ENCODE results near the gene GABRD.
"Not testable (repeated sequence)": the region's sequence is repeated elsewhere in the genome, so short reads cannot be mapped to it uniquely, and the experiment has no call there.

Gene GABRD

DNA sequence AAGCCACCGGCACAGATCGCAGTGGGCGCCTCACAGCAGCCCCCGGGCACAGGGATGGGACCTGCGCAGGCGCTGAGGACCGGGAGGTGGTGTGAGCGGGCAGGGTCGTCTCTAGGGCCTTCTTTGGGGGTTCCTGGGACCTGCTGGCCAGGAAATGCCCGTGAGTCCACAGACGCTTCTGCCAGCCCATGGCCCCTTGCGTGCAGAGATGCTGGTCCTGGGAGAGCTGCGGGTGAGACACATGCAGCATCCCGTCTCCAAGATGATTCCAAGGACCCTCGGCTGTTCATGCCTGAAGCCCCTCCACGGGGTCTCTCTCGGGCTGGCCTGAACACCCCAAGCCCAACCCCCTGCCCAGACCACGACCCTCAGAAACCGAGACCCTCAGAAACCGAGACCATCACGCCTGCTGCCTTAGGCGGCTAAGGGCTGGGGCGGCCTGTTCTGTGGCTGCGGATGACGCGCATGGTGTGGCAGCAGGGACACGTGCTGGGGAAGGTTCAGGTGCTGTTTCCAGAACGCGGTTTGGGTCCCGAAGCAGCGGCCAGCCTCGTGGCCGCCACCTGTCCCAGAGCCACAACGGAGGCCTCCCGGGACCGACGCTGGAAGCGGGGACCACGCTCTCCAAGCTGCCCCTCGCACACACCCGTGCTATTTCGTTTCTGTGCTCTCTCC, 38.5 kb upstream of the GABRD start:
- TF ChIP-seq, protein P1, sequence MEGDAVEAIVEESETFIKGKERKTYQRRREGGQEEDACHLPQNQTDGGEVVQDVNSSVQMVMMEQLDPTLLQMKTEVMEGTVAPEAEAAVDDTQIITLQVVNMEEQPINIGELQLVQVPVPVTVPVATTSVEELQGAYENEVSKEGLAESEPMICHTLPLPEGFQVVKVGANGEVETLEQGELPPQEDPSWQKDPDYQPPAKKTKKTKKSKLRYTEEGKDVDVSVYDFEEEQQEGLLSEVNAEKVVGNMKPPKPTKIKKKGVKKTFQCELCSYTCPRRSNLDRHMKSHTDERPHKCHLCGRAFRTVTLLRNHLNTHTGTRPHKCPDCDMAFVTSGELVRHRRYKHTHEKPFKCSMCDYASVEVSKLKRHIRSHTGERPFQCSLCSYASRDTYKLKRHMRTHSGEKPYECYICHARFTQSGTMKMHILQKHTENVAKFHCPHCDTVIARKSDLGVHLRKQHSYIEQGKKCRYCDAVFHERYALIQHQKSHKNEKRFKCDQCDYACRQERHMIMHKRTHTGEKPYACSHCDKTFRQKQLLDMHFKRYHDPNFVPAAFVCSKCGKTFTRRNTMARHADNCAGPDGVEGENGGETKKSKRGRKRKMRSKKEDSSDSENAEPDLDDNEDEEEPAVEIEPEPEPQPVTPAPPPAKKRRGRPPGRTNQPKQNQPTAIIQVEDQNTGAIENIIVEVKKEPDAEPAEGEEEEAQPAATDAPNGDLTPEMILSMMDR (conservative IDR thresholded peaks at IDR 0.05; ENCODE audit: low read depth, low read length): no peak
- no peak for DNase-seq (ENCODE audit: low read depth)
- H3K4me3 ChIP-seq (ENCODE audit: low read depth, low read length): no peak overlapping the region

DNA sequence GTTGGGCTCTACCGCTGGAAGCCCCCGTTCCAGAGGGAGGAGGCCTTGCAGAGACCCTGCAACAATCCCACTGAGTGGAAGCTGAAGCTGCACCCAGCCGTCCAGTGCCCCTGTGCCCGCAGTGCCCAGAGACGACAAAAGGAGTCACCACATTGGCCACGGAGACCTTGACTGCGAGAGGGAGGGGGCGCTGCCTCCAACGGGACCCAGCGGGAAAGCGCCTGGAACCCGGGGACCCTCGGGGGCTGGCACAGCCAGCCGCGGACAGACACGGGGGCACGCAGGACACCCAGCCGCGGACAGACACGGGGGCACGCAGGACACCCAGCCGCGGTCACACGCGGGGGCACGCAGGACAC, 38.0 kb upstream of the GABRD start:
- H3K4me3 ChIP-seq (ENCODE audit: low read depth, low read length): no peak overlapping the region
- TF ChIP-seq, protein P1 (conservative IDR thresholded peaks at IDR 0.05; ENCODE audit: low read depth, low read length): no peak
- no peak for DNase-seq (ENCODE audit: low read depth)

DNA sequence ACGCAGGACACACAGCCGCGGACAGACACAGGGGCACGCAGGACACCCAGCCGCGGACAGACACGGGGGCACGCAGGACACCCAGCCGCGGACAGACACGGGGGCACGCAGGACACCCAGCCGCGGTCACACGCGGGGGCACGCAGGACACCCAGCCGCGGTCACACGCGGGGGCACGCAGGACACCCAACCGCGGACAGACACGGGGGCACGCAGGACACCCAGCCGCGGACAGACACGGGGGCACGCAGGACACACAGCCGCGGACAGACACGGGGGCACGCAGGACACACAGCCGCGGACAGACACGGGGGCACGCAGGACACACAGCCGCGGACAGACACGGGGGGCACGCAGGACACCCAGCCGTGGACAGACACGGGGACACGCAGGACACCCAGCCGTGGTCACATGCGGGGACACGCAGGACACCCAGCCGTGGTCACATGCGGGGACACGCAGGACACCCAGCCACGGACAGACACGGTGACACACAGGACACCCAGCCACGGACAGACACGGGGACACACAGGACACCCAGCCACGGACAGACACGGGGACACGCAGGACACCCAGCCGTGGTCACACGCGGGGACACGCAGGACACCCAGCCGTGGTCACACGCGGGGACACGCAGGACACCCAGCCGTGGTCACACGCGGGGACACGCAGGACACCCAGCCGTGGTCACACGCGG, 37.4 kb upstream of the GABRD start:
- DNase-seq (ENCODE audit: low read depth); H3K4me3 ChIP-seq (ENCODE audit: low read depth, low read length): not testable (repeated sequence)

DNA sequence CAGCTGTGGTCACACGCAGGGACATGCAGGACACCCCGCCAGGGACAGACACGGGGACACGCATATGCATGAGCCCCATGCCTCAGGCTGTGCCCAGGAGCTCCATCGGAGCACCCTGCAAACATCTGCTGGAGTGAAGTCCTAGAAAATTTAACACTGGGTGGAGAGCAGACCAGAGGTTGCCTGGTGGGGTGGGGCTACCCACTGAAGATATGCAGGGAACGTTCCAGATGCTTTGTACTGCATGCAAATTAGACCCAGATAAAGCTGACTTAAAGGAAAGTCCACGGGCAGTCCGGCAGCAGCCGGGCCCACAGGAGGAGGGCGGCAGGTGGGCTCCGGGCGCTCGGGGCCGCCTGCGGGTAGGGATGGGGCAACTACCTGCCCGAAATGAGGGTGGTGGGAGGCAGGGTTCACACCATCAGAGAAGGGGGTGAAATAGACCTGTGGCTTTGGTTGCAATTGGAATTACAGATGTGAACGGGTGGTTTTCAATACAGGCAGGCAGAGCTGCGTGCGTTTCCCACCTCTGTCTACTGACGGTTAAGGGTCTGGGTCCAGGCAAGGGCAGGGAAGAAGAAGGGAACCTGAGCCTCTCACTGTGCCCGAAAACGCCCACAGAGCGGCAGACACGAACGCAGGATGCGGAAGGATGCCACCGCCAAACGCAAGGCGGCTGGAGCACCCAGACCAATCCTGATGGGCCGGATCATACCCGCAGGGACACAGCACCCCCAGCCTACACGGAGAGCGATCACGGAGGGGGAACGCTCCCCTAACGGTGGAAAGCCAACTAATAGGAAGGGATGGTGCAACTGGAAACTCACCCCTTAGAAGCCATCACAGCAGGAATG, 36.5 kb upstream of the GABRD start:
- DNase-seq (ENCODE audit: low read depth): no peak
- TF ChIP-seq, protein P1 (conservative IDR thresholded peaks at IDR 0.05; ENCODE audit: low read depth, low read length): no peak
- H3K4me3 ChIP-seq (ENCODE audit: low read depth, low read length): no peak overlapping the region

DNA sequence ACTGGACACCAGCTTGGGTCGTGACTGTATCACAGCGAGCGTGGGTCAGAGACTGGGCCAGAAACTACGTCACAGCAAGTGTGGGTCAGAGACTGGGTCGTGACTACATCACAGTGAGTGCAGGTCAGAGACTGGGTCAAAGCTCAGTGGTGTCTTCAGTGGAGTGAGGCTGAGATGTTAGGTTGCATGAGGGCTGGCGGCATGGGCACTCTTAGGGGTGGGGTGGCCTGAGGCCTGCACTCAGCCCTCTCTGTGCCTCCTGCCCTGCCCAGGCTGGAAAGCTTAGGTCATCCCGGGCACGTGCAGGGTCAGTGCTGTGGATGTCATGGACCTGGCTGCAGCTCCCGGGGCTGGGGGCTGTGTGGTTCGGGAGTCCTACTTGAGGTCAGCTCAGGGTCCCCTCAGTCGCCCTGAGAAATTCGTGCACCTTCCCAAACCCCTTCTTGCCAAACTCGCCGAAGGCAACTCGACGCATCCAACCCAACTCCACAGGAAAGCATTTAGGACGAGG, 34.5 kb upstream of the GABRD start:
- no peak overlapping the region for H3K4me3 ChIP-seq (ENCODE audit: low read depth, low read length)
- TF ChIP-seq, protein P1 (conservative IDR thresholded peaks at IDR 0.05; ENCODE audit: low read depth, low read length): no peak
- DNase-seq (ENCODE audit: low read depth): no peak

DNA sequence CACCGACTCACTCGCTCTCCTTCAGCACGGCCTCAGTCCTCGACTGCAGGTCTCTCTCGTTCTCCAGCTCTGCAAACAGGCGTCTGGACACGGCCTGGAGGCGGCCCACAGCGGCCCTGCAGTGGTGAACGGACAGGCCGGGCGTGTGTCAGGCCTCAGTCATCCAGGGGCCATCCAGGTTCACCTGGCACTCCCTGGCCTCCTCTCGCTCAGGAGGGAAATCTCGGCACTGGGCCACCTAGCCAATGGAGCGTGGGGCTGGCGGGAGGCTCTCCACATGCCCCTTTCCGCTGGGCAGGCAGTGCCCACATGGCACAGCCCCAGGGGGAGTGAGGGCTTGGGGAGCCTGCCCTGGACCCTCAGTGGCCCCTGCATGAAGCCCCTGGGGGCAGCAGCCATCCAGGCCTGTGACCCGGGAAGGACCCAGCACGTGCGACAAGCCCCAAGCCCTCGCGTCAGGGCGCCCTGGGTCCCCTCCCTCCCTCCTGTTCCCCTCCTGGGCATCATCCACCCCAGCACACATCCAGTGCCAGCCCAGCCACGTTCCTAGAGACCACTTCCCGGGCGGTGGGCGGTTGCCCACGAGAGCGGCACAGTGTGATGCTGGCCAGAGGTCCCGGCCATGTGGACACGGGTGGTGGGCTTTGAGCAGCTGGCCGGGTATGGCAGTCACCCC, 33.6 kb upstream of the GABRD start:
- no peak for DNase-seq (ENCODE audit: low read depth)
- TF ChIP-seq, protein P1 (conservative IDR thresholded peaks at IDR 0.05; ENCODE audit: low read depth, low read length): no peak
- no peak overlapping the region for H3K4me3 ChIP-seq (ENCODE audit: low read depth, low read length)

Data from choroid plexus epithelial cell (primary cell).